ENCODE data around the gene SEMA4F.

GRCh38 chr2:74617122-74617521 is 36.9 kb upstream of the SEMA4F start:
- no peak for TF ChIP-seq CTCF (IDR thresholded peaks at IDR 0.05; ENCODE audit: low read depth, low read length)
- no peak for TF ChIP-seq EZH2phosphoT487 (IDR thresholded peaks at IDR 0.05; ENCODE audit: low read depth)

Data from OCI-LY3 (cell line).